SK-N-MC (cell line): ENCODE results near the gene MORN5.

ENCODE experiments used
- DNase-seq: peaks from one replicate; pipeline ENCODE4 v3.0.0-alpha.2; 2011; ENCODE audit warnings: low read depth, low spot score
- H3K27ac ChIP-seq: fragments of 200-600 bp; sonication (generic); 2 replicates; pipeline ENCODE4 v1.5.1; 2016; ENCODE audit warnings: mixed run types
- H3K36me3 ChIP-seq: fragments of 200-600 bp; sonication (generic); 2 replicates; pipeline ENCODE4 v1.6.1; 2017; ENCODE audit warnings: antibody characterized with exemption, low read length, mixed read lengths; ENCODE audit not compliant: insufficient read depth
- H3K4me3 ChIP-seq: fragments of 200-600 bp; sonication (generic); 2 replicates; pipeline ENCODE4 v1.5.1; 2016
- H3K9ac ChIP-seq: fragments of 200-600 bp; sonication (generic); 2 replicates; pipeline ENCODE4 v1.8.0; 2017; ENCODE audit warnings: mixed run types, mixed read lengths; ENCODE audit not compliant: insufficient read length
- H3K9me3 ChIP-seq: fragments of 200-600 bp; sonication (generic); 2 replicates; pipeline ENCODE4 v1.6.1; 2017; ENCODE audit warnings: low read depth, mild to moderate bottlenecking, antibody characterized with exemption, low read length, moderate library complexity, mixed read lengths
- EZH2 ChIP-seq: fragments of 200-600 bp; sonication (generic); IDR thresholded peaks from one replicate; pipeline ENCODE4 v1.6.1; 2017; ENCODE audit warnings: antibody characterized with exemption
- FOXP2 ChIP-seq: optimal IDR thresholded peaks from 2 replicates; pipeline ENCODE3; 2011; ENCODE audit warnings: mild to moderate bottlenecking, moderate library complexity; ENCODE audit not compliant: insufficient read depth; ENCODE audit errors: extremely low read length, control extremely low read depth
- POLR2AphosphoS5 ChIP-seq: IDR thresholded peaks from 2 replicates; pipeline ENCODE4 v1.6.1; 2012; ENCODE audit warnings: mild to moderate bottlenecking, low read depth, low read length, borderline replicate concordance

Gene MORN5

DNA sequence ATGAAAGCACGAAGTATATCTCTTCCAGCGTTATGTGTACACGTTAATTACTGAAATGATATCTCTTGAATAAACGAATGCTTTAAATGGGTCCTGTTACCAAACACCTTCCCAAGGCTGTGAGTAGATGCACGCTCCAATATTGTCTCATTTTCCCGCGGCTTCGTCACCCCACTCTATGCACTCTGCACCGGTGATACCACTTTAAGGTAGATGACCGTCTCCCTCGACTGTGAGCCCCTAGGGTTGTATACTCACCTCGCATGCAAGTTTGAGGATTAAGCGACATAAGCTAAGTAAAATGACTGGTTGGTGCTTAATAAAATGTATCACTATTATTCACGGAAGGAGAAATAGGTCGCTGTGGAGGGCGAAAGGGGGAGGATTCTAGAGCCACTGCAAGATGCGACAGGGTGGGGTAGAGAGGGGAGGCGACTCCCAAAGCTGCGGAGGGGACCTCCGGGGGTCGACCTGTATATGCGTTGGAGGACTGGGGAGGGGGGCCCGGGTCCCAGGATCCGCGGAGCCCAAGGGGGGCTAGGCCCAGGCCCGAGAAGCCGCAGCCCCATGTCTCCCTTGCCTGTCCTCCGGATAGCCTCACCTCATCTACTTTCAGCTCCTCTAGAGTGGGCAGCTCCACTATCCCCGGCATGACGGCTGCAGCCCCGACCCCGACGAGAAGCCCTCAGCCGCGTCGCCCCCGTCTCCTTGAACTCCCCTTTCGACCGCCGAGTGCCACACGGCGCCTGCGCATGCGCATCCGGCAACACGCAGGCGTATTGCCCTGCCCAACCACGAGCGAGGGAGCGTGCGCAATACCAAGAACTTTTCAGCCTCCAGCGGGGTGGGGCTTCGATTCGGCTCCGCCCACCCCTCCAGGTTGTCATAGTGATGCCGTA, at the start of gene MORN5, which contains the start of gene NDUFA8:
MORN5 (plus strand) TSS at position 883 of the 899 bp plus-strand sequence. CDS start 65 bp downstream, outside the sequence.
NDUFA8 (minus strand) TSS at position 754 of the 899 bp plus-strand sequence; CDS start at position 652, 102 bp downstream.
- Histone ChIP-seq H3K27ac (peak within 1 kb of the TSS; percentile 45; the same call in 1 of the 2 replicates), H3K4me3 (peak within 1 kb of the TSS; percentile 98), H3K36me3 (0 out of 2 replicates have a peak, but pooled peaks cover 7% of the 10 kb centered on the region), H3K9me3 (0 out of 2 replicates have a peak, but pooled peaks cover 3% of the 10 kb centered on the region), H3K9ac (peak within 1 kb of the TSS; percentile 87)
- peak; percentile 97 for TF ChIP-seq POLR2AphosphoS5
- no peak for TF ChIP-seq FOXP2
- TF ChIP-seq EZH2 = no peak
- peak; percentile 90 for DNase-seq

DNA sequence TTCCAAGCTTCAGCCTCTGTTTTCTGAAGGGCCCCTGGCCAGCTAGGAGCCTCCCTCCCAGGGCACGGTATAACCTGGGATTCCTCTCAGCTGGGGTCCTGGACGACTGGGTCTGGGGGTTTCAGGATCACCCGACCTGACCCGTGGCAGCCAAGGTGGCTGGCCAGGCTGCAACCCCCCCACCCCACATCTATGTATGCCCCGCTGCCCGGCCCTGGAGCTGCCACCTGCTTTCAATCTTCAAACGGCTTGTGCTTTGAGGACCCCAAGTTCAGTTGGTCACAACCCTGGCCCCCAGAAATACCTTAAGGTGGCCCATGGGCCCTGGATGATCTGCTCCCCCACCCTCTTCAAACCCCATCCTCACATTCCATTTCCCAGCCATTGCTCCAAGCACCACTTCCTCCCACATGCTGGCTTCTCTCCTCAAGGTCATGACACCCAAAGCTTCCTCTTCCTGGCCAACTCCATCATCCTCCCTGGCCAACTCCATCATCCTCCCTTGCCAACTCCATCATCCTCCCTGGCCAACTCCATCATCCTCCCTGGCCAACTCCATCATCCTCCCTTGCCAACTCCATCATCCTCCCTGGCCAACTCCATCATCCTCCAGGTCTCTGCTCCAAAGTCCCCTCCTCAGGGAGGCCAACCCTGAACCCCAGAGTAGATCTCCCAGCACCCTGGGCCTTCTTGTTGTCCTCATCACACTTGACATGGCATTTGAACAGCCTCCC, 49.4 kb upstream of the MORN5 start:
- H3K4me3 ChIP-seq = no peak overlapping the region
- TF ChIP-seq POLR2AphosphoS5 (no peak), EZH2 (no peak), FOXP2 (no peak)
- H3K9me3 ChIP-seq = no peaks in the 10 kb centered on the region
- DNase-seq = no peak
- no peak overlapping the region for H3K9ac ChIP-seq
- H3K27ac ChIP-seq = no peak overlapping the region
- H3K36me3 ChIP-seq = no peaks in the 10 kb centered on the region

- Histone ChIP-seq H3K27ac (no peak overlapping the region), H3K4me3 (no peak overlapping the region), H3K36me3 (no peaks in the 10 kb centered on the region), H3K9ac (no peak overlapping the region), H3K9me3 (no peaks in the 10 kb centered on the region)
- no peak for DNase-seq
- no peak for TF ChIP-seq POLR2AphosphoS5
- no peak for TF ChIP-seq FOXP2
- no peak for TF ChIP-seq EZH2
Measured at GRCh38 chr9:122111413-122112085, 48.2 kb upstream of the MORN5 start.

GRCh38 chr9:122112238-122112637, 47.5 kb upstream of the MORN5 start:
- no peak overlapping the region for H3K4me3 ChIP-seq
- H3K9me3 ChIP-seq = no peaks in the 10 kb centered on the region
- no peak for TF ChIP-seq EZH2
- no peak for TF ChIP-seq FOXP2
- no peak for TF ChIP-seq POLR2AphosphoS5
- H3K27ac ChIP-seq = no peak overlapping the region
- no peaks in the 10 kb centered on the region for H3K36me3 ChIP-seq
- DNase-seq = no peak
- H3K9ac ChIP-seq = no peak overlapping the region

GRCh38 chr9:122113574-122113973, 46.1 kb upstream of the MORN5 start:
- TF ChIP-seq FOXP2 = no peak
- TF ChIP-seq POLR2AphosphoS5 = no peak
- no peak for TF ChIP-seq EZH2
- Histone ChIP-seq H3K27ac (no peak overlapping the region), H3K36me3 (no peaks in the 10 kb centered on the region), H3K9me3 (no peaks in the 10 kb centered on the region), H3K9ac (no peak overlapping the region), H3K4me3 (no peak overlapping the region)
- no peak for DNase-seq

- Histone ChIP-seq H3K36me3 (no peaks in the 10 kb centered on the region), H3K4me3 (no peak overlapping the region), H3K9me3 (no peaks in the 10 kb centered on the region), H3K9ac (no peak overlapping the region), H3K27ac (no peak overlapping the region)
- no peak for DNase-seq
- TF ChIP-seq FOXP2 (no peak), POLR2AphosphoS5 (no peak), EZH2 (no peak)
Measured at GRCh38 chr9:122115176-122116035, 44.3 kb upstream of the MORN5 start.

- Histone ChIP-seq H3K4me3 (no peak overlapping the region), H3K36me3 (no peaks in the 10 kb centered on the region), H3K9ac (no peak overlapping the region), H3K9me3 (no peaks in the 10 kb centered on the region), H3K27ac (no peak overlapping the region)
- no peak for DNase-seq
- no peak for TF ChIP-seq FOXP2
- TF ChIP-seq EZH2 = no peak
- TF ChIP-seq POLR2AphosphoS5 = no peak
Measured at GRCh38 chr9:122116040-122116439, 43.7 kb upstream of the MORN5 start.
